Naive thymus-derived CD4-positive, alpha-beta T cell (primary cell): ENCODE data around the gene SPATA3. TPM values are rescaled to one million over a fixed set of nuclear protein-coding genes. Genes with fewer than 3 reads are reported as not detected.
A peak's percentile ranks its signal among the peaks of the same experiment; 100 is the strongest.

Experiments
- ATAC-seq: fragments of 150-1000 bp; cut with Tn5 transposase; 2 replicates; pipeline ENCODE4 v1.10.0; 2021; ENCODE audit warnings: mild to moderate bottlenecking, moderate library complexity
- CTCF ChIA-PET: fragments of 350-600 bp; sonication (Branson Sonifier 250); formaldehyde crosslinking; loops from one replicate; lab custom pipeline; 2021; ENCODE audit warnings: antibody characterized with exemption; lab: Charles Lee
- POLR2A ChIA-PET: fragments of 350-600 bp; sonication (Branson Sonifier 250); formaldehyde crosslinking; loops from one replicate; lab custom pipeline; 2021; ENCODE audit warnings: antibody characterized with exemption, inconsistent platforms; lab: Charles Lee
- DNase-seq, 9 donors: peaks; one replicate each; pipeline versions ENCODE4 v3.0.0 to v3.0.0-alpha.2; 2020 to 2022; ENCODE audit warnings: mixed read lengths in 1 of 9
- H3K27ac ChIP-seq: one replicate; pipeline ENCODE4 v1.7.0; 2013; ENCODE audit warnings: mild to moderate bottlenecking, low read depth, low read length, moderate library complexity
- H3K27me3 ChIP-seq, 2 donors: one replicate each; pipeline ENCODE4 v1.7.0; 2013; ENCODE audit warnings: low read length in 2 of 2, mild to moderate bottlenecking in 2 of 2, moderate library complexity in 2 of 2; ENCODE audit not compliant: control insufficient read depth in 2 of 2, insufficient read depth in 2 of 2
- H3K36me3 ChIP-seq, 3 experiments: 1 replicate in 2 of 3; 2 replicates in 1 of 3; pipeline ENCODE4 v1.7.0; 2013; ENCODE audit warnings: low read length in 3 of 3, mild to moderate bottlenecking in 3 of 3, moderate library complexity in 1 of 3; ENCODE audit not compliant: insufficient read depth in 3 of 3, control insufficient read depth in 2 of 3
- H3K4me1 ChIP-seq, 2 donors: one replicate each; pipeline ENCODE4 v1.7.0; 2013; ENCODE audit warnings: low read length in 2 of 2, mild to moderate bottlenecking in 2 of 2, moderate library complexity in 1 of 2; ENCODE audit not compliant: control insufficient read depth in 2 of 2, insufficient read depth in 2 of 2
- H3K4me3 ChIP-seq: 2 replicates; pipeline ENCODE4 v1.7.0; 2013; ENCODE audit warnings: mild to moderate bottlenecking, low read length
- H3K9me3 ChIP-seq, 3 experiments: 1 replicate in 2 of 3; 2 replicates in 1 of 3; pipeline ENCODE4 v1.7.0; 2013; ENCODE audit warnings: low read length in 3 of 3; ENCODE audit not compliant: control insufficient read depth in 2 of 3
- H3K27ac Mint-ChIP-seq, 9 donors: one replicate each; pipeline ENCODE4 v1.8.0; 2020 to 2022; ENCODE audit warnings: mixed read lengths in 9 of 9, mild to moderate bottlenecking in 8 of 9, moderate library complexity in 5 of 9, inconsistent platforms in 2 of 9
- H3K27me3 Mint-ChIP-seq, 5 donors: one replicate each; pipeline ENCODE4 v1.8.0; 2021 to 2022; ENCODE audit warnings: mixed read lengths in 5 of 5, mild to moderate bottlenecking in 1 of 5
- H3K36me3 Mint-ChIP-seq, 5 donors: one replicate each; pipeline ENCODE4 v1.8.0; 2020 to 2022; ENCODE audit warnings: mixed read lengths in 5 of 5, mild to moderate bottlenecking in 3 of 5, inconsistent platforms in 1 of 5
- H3K4me1 Mint-ChIP-seq, 7 donors: one replicate each; pipeline ENCODE4 v1.8.0; 2020 to 2022; ENCODE audit warnings: mixed read lengths in 7 of 7, mild to moderate bottlenecking in 3 of 7, inconsistent platforms in 1 of 7
- H3K4me3 Mint-ChIP-seq, 10 donors: one replicate each; pipeline ENCODE4 v1.8.0; 2020 to 2022; ENCODE audit warnings: mild to moderate bottlenecking in 10 of 10, mixed read lengths in 10 of 10, moderate library complexity in 6 of 10, inconsistent platforms in 2 of 10
- H3K9me3 Mint-ChIP-seq, 11 donors: one replicate each; pipeline ENCODE4 v1.8.0; 2020 to 2022; ENCODE audit warnings: mixed read lengths in 11 of 11, mild to moderate bottlenecking in 4 of 11, inconsistent platforms in 1 of 11, moderate library complexity in 1 of 11
- intact Hi-C, 2 donors: fragments of 100-400 bp; cut with micrococcal nuclease; formaldehyde crosslinking; loops; one replicate each; pipeline ENCODE4 v1.15.1; 2023
- polyA plus RNA-seq, 2 donors: library from polyadenylated mRNA; unstranded; fragments of 300-500 nt; fragmentation: Illumina TruSeq; gene quantifications; one replicate each; pipeline ENCODE4 v1.2.3, GENCODE V29; 2021
- total RNA-seq, 6 experiments: library from RNA in 5 of 6; stranded (reverse) in 5 of 6; gene quantifications; 1 replicate in 5 of 6; 2 replicates in 1 of 6; pipeline ENCODE4 v1.2.3 and lab custom pipeline; 2021 to 2026

SPATA3 gene
- total and polyA plus RNA-seq, 7 experiments from 2014 or later, result not detected

DNA sequence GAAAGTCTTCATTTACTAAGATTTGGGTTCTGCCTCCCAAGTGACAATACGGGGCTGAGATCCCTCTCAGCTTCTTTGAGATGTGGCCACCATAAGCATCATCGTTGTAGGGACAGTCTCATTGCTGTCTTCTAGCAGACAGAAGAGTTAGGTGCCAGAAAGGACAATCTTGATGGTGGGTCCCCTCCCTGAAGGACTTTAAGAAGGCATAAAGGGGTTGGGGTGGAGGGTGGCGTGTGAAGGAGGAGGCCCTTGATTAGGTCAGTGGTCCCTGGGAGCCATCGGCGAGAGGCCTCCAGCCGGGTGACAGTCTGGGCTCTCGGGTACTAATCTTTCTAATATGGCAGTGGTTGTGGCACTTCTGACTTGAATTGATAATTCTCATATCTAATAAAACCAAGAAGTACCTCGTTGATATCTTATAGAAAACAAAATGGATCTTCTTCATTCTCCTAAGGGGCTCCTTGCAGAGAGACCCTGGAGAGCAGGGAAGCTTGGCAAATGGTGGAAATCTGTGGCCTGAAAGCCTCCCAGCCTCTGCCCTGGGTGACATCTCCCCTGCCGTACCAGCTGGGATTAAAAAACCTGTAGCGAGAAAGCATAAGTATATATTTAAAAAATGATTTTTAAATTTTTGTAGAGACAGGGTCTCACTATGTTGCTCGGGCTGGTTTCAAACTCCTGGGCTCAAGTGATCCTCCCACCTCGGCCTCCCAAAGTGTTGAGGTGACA lies 53.5 kb downstream of the SPATA3 start:
- Histone ChIP-seq H3K4me1 (peaks cover 0 to 3% of the 10 kb centered on the region in 2 donors), H3K27me3 (no peaks in the 10 kb centered on the region), H3K4me3 (no peak overlapping the region), H3K36me3 (no peaks in the 10 kb centered on the region), H3K9me3 (no peaks in the 10 kb centered on the region), H3K27ac (no peak overlapping the region)
- Mint-ChIP-seq H3K4me3 (peak overlapping the region in 1 of 10 donors; percentile 17), H3K27me3 (peaks cover 0 to 16% (median 11%) of the 10 kb centered on the region in 5 donors), H3K36me3 (no peaks in the 10 kb centered on the region), H3K27ac (peak overlapping the region in 1 of 9 donors; percentile 65), H3K9me3 (no peaks in the 10 kb centered on the region), H3K4me1 (peaks cover 3 to 22% (median 20%) of the 10 kb centered on the region in 7 donors)
- intact Hi-C loops, result loop anchor here (10.0 kb wide), 7 partner anchors 145 to 1505 kb away; partner anchors contain the start of genes DIS3L2 (in 1 of the 2), EIF4E2 (in 1 of the 2), PTMA (in 1 of the 2) and SP100 (in 1 of the 2)
- POLR2A ChIA-PET, result no interaction called here
- DNase-seq, result no peak
- CTCF ChIA-PET, result no interaction called here
- ATAC-seq, result no peak

DNA sequence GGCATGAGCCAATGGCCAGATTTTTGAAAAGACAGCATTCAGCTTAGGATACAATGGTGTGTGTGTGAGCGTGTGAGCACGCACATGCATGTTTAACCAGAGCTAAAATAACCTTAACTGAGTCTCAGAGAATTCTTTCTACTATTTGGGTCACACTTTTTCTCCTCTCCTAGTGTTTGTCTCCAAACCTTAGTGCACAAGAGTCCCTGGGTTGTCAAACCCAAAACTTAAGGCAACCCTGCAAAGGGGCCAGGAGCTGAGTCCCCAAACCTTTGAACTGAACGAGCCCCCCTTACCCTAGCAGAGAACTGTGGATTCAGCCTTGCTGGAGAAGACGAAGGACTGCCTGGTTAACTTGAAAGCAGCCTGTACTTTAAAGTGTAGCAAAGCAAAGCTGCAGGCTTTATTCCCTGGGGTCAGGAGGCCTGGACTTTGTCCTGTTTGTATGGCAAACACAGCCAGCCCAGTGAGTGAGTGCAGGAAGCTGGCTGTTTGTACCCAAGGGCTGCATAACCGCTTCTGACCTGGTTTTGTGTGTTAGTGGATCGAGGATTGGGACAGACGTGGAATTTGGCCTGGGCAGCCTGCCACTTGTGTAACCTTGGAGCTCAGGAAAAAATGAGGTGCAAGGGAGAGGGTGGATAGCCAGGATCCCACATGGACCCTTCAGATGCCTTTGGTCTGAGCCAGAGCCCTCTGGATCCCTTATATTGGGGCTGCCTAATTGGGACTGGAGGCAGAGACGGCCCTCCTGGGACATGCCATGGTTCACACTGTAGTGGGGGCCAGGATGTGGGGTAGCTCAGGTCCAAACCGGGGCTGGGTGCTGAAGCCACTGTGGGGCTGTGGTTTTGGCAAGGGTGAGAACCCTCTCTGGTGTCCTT lies 54.3 kb downstream of the SPATA3 start:
- peaks cover 0 to 3% of the 10 kb centered on the region in 2 donors for H3K4me1 ChIP-seq
- peaks cover 0 to 16% (median 11%) of the 10 kb centered on the region in 5 donors for H3K27me3 Mint-ChIP-seq
- ATAC-seq, result no peak
- no peaks in the 10 kb centered on the region for H3K36me3 Mint-ChIP-seq
- no peaks in the 10 kb centered on the region for H3K36me3 ChIP-seq
- intact Hi-C loops, result loop anchor here (10.0 kb wide), 7 partner anchors 145 to 1505 kb away; partner anchors contain the start of genes DIS3L2 (in 1 of the 2), EIF4E2 (in 1 of the 2), PTMA (in 1 of the 2) and SP100 (in 1 of the 2)
- POLR2A ChIA-PET, result no interaction called here
- peaks cover 3 to 22% (median 20%) of the 10 kb centered on the region in 7 donors for H3K4me1 Mint-ChIP-seq
- H3K27ac Mint-ChIP-seq, result peak overlapping the region in 1 of 9 donors; percentile 7
- DNase-seq, result no peak
- H3K27ac ChIP-seq, result no peak overlapping the region
- H3K27me3 ChIP-seq, result no peaks in the 10 kb centered on the region
- H3K4me3 Mint-ChIP-seq, result peak overlapping the region in 1 of 10 donors; percentile 17
- H3K9me3 Mint-ChIP-seq, result no peaks in the 10 kb centered on the region
- H3K4me3 ChIP-seq, result no peak overlapping the region
- CTCF ChIA-PET, result no interaction called here
- H3K9me3 ChIP-seq, result no peaks in the 10 kb centered on the region

DNA sequence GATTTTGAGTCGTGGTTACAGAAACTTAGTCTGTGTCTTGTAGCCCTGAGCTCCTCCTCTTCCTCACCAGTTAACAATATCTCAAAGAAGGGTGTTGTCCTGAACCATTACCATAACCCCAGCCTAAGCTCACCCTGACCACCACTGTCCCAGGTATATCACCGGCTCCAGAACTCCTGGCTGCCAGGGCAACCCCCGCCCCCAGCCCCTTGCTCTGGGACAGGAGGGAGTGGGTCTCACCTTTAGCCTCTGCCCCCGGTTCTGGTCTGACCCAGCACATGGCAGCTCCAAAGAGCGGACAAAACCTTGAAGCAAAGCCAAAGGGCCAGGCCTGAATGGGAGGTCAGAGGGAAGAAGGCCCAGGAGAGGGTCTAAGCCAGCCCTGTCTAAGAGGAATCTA lies 55.2 kb downstream of the SPATA3 start:
- no peaks in the 10 kb centered on the region for H3K9me3 Mint-ChIP-seq
- H3K4me1 Mint-ChIP-seq, result peaks cover 3 to 24% (median 21%) of the 10 kb centered on the region in 7 donors
- H3K27me3 ChIP-seq, result no peaks in the 10 kb centered on the region
- peak overlapping the region in 2 of 10 donors; percentile 12 to 35 for H3K4me3 Mint-ChIP-seq
- ATAC-seq (no peak), DNase-seq (no peak)
- H3K27me3 Mint-ChIP-seq, result peaks cover 0 to 16% (median 11%) of the 10 kb centered on the region in 5 donors
- CTCF ChIA-PET, result no interaction called here
- intact Hi-C loops, result loop anchor here (10.0 kb wide), 7 partner anchors 146 to 1504 kb away; partner anchors contain the start of genes DIS3L2 (in 1 of the 2), EIF4E2 (in 1 of the 2), PTMA (in 1 of the 2) and SP100 (in 1 of the 2)
- H3K4me1 ChIP-seq, result peaks cover under 1 to 3% of the 10 kb centered on the region in 2 donors
- no peak overlapping the region for H3K27ac Mint-ChIP-seq
- H3K4me3 ChIP-seq, result no peak overlapping the region
- no peak overlapping the region for H3K27ac ChIP-seq
- H3K9me3 ChIP-seq, result no peaks in the 10 kb centered on the region
- no peaks in the 10 kb centered on the region for H3K36me3 Mint-ChIP-seq
- POLR2A ChIA-PET, result no interaction called here
- H3K36me3 ChIP-seq, result no peaks in the 10 kb centered on the region

DNA sequence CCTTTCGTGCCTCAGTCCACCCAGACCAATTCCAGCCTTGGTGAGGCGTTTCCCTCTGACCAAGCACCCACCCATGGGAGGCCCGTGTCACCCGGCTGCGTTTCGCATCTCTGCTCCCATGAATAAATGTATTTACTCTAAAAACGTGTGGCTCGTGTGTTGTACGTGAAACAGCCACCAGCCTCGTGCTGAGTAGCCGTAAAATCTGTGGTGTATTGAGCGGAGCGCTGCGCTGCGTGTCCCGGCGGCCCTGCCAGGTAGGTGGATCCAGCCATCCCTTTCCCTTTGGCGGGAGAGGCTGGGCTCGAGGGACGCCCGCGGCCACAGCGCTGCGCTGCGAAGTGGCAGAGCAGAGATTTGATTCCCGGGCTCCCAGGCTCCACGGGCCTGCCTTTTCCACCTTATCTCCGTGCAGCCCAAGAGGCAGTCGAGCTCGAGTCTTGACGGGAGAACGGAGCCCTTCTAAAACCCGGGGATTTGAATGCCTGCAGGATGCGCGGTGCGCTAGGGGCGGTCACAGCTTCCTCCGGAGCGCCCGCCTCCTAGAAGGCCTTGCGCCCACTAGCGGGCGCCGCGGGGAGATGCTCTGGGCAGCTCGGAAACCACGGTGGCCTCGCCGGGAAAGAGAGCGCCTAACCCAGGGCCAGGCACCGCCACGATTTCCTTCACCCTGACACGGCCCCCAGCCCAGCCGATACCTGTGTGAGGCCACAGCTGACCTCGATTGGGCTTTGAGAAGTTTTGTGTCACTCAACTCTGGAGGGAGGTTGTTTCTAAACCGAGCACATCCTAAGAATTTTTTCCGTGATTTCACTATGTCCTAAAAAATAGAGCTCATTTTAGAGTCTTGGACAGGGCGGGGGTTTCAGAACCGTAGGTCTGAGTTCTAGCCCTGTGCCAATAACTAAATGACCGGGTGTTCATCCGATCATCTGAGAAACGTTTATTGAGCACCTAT lies 56.9 kb downstream of the SPATA3 start:
- H3K36me3 Mint-ChIP-seq, result no peaks in the 10 kb centered on the region
- peak overlapping the region; percentile 84 to 93 (median 92) for H3K4me3 Mint-ChIP-seq
- H3K9me3 Mint-ChIP-seq, result peaks cover 0 to 2% (median 0%) of the 10 kb centered on the region in 11 donors
- Histone ChIP-seq H3K4me3 (peak overlapping the region; percentile 88), H3K27ac (peak overlapping the region; percentile 5), H3K9me3 (no peaks in the 10 kb centered on the region), H3K36me3 (peaks cover 0 to 7% (median 0%) of the 10 kb centered on the region in 3 experiments), H3K4me1 (peaks cover 7 to 9% of the 10 kb centered on the region in 2 donors), H3K27me3 (no peaks in the 10 kb centered on the region)
- intact Hi-C loops, result loop anchor here (1.0 to 10.0 kb wide), 10 partner anchors 148 to 1502 kb away; partner anchors contain the start of genes CAB39 (in 1 of the 2), DIS3L2 (in 1 of the 2), EIF4E2 (in 1 of the 2) and PTMA (in 1 of the 2)
- H3K27ac Mint-ChIP-seq, result peak overlapping the region in 7 of 9 donors; percentile 54 to 80 (median 62)
- H3K4me1 Mint-ChIP-seq, result peaks cover 7 to 33% (median 24%) of the 10 kb centered on the region in 7 donors
- DNase-seq (peak; percentile 63 to 87 (median 79)), ATAC-seq (peak; percentile 73)
- H3K27me3 Mint-ChIP-seq, result peaks cover 0 to 16% (median 11%) of the 10 kb centered on the region in 5 donors
- CTCF ChIA-PET, result interaction anchor here (0.6 to 1.5 kb wide), 10 partner anchors 10 to 1326 kb away, joined by 3 to 7 read pairs (median 4); no protein-coding TSS in a partner anchor
- POLR2A ChIA-PET, result interaction anchor here (1.1 kb wide), 1 partner anchor 411 kb away, joined by 4 read pairs; the partner anchor contains the start of gene NCL

DNA sequence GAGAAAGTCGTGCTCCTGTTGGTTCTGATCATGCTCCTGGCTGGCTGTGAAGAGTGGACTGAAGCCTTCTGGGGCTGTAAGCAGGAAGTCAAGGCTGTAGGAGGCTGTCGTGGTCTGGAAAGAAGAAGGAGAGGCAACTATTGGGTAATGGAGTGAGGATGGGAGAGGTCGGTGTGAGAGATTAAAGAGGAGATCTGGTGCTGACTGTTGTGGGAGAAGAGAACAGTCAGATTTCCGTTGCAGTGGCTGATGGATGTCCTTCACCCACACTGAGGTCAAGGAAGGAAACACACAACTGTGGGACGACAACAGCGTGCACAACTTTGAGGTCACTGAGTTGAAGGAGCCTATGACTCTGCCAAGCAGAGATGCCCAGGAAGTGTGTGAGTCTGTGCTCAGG lies 57.9 kb downstream of the SPATA3 start:
- intact Hi-C loops, result loop anchor here (1.0 to 10.0 kb wide), 10 partner anchors 149 to 1501 kb away; partner anchors contain the start of genes CAB39 (in 1 of the 2), DIS3L2 (in 1 of the 2), EIF4E2 (in 1 of the 2) and PTMA (in 1 of the 2)
- peaks cover 0 to 12% (median 11%) of the 10 kb centered on the region in 5 donors for H3K27me3 Mint-ChIP-seq
- ChIA-PET POLR2A (no interaction called here), CTCF (interaction anchor here (1.5 kb wide), 1 partner anchor 229 kb away, joined by 7 read pairs; no protein-coding TSS in a partner anchor)
- Histone ChIP-seq H3K36me3 (peaks cover 0 to 7% (median 0%) of the 10 kb centered on the region in 3 experiments), H3K4me1 (peaks cover 17 to 18% of the 10 kb centered on the region in 2 donors), H3K9me3 (no peaks in the 10 kb centered on the region), H3K4me3 (no peak overlapping the region), H3K27me3 (no peaks in the 10 kb centered on the region), H3K27ac (no peak overlapping the region)
- peaks cover 18 to 43% (median 35%) of the 10 kb centered on the region in 7 donors for H3K4me1 Mint-ChIP-seq
- peak overlapping the region in 6 of 10 donors; percentile 0 to 79 (median 23) for H3K4me3 Mint-ChIP-seq
- peak overlapping the region in 3 of 9 donors; percentile 45 to 79 (median 66) for H3K27ac Mint-ChIP-seq
- DNase-seq, result no peak
- H3K9me3 Mint-ChIP-seq, result peaks cover 0 to 2% (median 0%) of the 10 kb centered on the region in 11 donors
- ATAC-seq, result no peak
- H3K36me3 Mint-ChIP-seq, result no peaks in the 10 kb centered on the region
